NCI-H128 (cell line): ENCODE data around the gene CRIM1.

ENCODE experiments used
- DNase-seq: peaks from one replicate; lab custom pipeline; 2025; ENCODE audit not compliant: unreplicated experiment; lab: John Stamatoyannopoulos, UW

The CRIM1 gene

DNA sequence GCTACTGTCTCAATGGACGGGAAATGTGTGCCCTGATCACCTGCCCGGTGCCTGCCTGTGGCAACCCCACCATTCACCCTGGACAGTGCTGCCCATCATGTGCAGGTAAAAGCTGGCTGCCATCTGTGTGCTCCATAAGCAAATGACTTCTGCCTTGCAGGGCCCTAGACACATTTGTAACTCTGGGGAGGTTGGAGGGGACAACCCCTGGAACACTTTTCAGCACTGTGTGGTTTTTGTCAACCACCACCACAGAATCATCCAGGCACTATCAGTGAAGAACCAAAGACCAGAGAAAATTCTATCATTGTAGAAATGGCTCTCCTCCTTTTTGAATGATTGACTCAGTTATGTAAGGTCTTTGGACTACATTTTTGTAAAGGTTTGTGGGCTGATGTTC is 158.1 kb downstream of the CRIM1 start:
- no peak for DNase-seq

DNA sequence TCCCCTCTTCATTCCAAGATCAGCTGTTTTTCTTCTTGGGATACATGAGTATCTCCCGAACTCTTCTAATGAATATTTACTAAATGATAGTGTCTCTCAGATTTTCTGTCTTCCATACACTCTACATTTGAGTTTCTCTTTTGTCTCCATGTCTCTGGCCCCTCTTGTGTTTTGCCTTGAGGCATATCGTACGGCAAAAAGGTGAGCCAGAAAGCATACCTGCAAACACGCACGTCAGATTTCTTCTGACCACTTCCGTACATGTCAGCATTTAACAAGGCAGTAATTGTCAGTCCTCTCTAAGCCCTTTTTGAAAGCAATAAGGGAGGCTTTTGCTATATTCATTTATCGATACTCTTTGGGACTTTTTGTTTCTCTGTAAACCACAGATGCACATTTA is 160.0 kb downstream of the CRIM1 start:
- DNase-seq = no peak

DNA sequence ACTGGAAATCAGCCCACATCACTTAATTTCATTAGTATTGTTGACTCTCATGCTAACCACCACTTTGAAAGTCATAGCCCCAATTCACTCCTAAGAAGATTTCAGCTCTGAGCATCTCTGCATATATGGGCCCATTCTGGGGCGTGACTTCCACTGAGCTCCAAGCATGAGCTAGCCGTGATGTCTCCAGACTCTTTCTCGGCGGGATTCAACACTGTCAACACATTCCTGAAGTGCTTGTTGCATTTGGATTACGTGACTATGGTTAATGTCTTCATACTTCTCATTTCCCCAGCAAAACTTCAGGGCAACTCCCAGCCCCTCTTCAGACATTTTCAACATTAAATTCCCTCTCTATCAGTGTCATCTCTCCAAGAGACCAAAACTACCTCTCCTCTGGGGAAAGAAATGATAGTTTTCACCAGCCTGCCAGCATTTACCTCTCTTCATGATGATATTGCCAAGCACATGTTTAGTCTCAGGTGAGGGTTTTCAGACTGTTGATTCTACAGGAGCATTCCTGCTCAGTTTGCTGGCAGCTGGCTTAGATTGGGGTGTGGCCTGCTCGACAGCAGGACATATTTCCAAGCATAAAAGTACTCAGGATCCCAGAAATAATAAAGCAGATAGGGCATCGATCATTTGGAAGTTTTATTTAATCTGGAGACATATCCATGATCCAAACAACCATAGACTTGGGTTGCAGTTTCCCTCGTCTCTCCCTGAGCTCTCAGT is 160.7 kb downstream of the CRIM1 start:
- no peak for DNase-seq

DNA sequence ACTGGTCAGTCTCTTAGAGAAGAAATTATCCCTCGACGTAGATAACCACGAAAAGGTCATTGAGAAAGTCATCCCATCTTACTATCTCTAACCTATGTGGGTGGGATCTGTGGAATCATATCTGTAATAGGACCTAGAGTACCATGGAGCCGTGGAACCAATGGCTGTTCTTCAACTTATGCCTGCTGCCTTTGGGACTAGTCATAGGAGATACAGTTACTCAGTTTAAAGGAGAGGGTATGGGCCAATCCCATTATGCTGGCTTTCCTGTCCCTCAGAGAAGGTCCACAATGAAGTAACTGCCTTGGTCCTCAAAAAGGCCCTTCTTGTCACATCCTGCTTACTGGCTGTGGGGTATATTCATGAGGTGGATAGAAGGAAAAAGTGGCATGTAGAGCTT is 164.9 kb downstream of the CRIM1 start:
- no peak for DNase-seq

DNA sequence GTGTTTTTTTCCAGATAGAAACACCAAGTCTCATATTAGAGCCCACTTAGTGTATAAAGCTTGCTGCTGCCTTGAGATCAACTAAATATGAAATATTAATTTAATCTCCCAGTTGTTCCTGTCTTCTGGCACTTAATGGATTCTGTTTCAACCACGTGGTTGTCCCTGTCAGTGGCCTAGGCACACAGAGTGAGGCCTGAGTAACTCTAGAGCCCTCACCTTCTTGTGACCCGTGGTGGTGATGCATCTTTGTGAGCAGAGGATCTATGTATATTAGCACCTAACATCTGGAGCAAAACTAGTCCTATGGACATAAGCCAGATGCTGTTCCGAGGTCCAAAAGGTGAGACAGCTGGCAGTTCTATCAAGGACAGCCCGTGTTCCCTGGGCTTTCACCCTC is 167.6 kb downstream of the CRIM1 start:
- no peak for DNase-seq

DNA sequence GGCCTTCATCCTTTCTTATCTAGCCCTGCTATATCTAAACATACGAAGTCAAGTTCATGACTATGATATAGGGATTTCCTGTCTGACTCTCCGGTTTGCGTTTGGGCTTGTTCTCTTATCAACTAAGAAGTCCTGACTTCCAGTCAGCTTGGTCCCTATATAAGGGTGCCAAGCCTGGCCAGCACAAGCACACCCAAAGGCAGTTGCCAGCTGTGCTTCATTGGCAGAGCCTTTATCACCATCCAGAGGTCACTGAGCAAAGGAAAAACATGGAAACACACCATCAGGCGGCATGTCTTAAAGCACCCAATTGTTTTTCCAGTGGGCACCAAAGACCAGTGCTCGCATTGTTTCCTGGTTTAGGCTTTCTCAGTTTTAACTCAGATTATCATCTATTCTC is 169.7 kb downstream of the CRIM1 start:
- DNase-seq = no peak

DNA sequence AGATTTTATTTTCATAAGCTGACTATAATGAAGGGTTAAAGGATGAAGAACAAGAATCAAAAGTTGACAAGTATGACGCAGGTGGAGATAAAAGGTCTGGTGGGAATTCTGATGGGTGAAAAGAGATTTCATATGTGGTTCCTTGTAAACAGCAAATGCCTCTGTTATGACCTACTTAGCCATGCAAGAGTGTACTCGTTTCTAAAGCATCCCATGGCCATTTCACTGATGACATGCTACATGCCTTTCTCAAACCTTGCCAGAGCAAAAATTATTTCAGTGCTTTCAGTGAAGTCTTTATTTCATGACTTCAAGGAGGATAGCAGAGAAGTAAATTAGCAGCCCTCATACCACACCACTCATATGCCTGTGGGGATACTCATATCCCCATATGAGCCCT is 170.6 kb downstream of the CRIM1 start:
- DNase-seq = no peak

DNA sequence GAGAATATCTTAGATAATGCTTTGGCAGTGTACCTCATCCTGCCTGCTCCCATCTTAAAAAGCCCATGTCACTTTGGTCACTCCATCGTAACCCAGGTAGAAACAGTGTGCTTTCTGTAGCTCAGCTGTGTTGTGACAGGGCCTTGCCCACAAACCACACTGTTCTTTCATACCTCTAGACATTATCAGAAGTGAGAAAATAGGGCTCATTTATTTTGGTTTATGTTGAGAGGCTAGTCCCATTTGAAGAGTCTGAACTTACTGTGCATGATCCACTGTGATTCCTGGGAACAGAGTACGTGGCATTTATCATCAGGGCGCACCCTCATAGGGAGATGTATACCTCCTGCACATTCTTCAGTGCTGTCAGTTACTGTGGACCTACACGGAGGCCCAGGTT is 172.7 kb downstream of the CRIM1 start:
- DNase-seq = no peak

DNA sequence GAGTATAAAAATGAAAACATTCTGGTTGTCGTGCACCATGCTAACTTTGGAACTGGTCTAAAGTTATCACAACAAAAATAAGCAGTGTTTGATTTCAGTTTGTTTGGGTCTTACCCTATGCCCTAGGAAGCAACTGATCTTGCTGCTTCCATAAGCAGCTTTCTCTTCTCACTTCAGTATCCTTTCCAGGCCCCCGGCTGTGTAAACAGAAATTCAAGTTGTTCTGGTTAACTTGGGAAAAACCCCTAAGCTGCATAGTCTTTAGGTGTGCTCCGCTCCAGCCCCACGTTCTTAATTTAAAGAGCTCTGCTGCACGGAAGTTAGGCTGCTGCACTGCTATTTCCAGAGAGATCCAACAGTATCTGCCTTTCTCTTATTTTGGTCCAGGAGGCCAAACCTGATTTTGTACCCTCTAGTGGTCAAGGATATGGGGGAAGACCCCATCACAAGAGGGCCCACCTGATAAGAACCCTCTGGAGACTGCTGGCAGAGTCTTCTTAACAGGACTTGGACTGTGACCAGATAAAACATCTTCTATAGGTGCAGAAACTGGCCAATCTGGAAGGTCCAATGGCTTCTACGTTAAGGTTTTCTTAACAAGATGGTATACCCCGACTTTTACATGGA is 173.3 kb downstream of the CRIM1 start:
- no peak for DNase-seq

DNA sequence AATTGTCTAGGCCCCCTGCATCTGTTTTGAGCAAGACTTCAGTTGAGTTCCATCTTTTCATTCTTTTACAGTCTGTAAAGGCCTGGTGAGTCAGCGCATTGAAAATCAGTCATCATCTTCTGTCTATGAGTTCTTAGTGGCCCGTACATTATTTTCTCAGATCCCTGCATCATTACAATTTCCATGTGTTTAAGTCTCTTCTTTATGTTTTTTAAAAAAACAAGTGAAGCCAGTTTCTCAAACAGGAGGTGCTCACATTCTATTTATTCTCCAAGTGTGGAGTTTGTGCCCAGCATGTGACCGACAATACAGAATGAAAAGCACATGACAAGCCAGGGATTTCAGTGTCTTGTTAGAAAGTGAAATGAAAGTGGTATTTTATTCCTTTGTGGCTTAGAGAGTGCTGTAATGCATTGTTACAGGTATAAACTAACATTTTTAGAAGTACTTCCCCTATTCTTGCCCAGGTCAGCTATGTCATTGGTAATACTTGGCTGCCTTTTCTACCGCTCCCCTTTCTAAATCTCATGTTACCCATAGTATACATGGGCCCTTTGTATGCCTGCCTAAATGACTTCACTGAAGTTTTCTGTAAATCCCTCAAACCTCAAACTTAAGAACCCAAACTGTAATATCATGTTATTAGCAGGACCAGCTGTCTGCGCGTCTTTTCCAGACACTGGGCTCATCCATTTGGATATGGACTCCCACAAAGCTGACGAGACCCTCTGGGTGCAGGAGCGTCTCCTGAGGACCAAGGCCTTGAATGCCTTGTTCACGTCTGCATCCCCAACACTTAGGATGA is 174.8 kb downstream of the CRIM1 start:
- no peak for DNase-seq

DNA sequence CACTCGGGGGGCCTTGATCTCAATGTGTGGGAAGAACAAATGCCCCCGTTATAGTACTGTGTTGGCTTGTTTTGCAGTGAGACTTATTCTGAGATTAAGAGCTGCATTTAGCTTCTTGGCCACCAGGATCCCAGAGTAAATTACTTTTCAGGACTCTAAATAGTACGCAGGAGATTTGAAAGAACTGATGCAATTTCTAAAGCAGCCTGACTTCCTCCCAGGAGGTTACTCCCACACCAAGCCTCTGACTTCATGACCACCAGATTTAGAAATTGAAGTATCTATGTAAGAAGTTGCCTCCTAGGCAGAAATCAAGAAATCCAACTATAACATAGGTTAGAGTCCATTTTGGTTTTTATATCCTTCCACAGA is 175.4 kb downstream of the CRIM1 start:
- no peak for DNase-seq

DNA sequence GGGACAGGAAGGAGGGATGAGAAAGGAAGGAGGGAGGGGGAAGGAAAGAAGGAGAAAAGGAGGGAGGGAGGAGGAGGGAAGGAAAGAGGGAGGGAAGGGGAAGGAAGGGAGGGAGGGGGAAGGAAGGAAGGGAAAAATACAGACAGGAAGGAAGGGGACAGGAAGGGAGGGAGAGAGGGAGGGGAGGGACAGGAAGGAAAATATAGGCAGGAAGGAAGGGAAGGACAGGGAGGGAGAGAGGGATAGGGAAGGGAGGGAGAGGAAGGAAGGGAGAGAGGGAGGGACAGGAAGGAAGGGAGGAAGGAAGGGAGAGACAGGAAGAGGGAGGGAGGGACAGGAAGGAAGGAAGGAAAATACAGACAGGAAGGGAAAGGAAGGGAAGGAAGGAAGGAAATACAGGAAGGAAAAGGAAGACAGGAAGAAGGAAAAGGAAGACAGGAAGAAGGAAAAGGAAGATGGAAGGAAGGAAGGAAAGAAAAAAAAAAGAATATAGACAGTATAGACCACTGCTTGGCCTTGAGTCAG is 178.8 kb downstream of the CRIM1 start:
- DNase-seq = no peak

DNA sequence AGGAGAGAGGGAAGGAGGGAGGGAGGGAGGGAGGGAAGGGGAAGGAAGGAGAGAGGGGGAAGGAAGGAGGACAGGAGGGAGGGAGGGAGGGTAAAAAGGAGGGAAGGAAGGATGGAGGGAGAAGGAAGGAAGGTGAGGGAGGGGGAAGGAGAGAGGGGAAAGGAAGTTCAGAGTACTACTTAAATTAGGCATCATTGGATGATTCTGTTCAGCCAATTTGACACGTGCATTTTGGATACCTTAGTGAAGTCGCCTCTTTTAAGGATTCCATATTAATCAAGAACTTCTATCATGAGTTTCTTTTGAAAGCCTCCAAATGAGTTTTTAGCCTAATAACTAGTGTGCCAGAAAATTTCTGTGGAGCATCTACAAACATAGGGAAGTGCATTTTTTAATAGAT is 179.5 kb downstream of the CRIM1 start:
- no peak for DNase-seq

DNA sequence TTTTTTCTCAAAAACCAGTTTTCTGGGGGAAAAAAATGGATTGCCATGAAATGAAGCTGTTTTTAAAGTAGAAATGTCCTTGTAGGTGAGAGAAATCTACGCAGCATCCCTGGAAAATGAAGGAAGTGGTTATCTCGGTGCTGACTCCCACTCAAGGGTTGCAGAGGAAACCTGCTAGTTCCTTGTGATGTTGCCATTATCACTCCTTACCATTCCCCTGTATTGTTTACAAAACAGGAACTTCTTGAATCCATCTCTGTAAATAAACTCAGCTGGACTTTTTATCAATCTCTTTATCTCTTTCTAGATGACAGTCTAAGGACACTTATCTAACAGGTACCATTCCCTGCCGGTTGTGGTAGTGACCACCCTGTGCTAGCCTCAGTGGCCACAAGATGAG is 181.2 kb downstream of the CRIM1 start:
- no peak for DNase-seq

DNA sequence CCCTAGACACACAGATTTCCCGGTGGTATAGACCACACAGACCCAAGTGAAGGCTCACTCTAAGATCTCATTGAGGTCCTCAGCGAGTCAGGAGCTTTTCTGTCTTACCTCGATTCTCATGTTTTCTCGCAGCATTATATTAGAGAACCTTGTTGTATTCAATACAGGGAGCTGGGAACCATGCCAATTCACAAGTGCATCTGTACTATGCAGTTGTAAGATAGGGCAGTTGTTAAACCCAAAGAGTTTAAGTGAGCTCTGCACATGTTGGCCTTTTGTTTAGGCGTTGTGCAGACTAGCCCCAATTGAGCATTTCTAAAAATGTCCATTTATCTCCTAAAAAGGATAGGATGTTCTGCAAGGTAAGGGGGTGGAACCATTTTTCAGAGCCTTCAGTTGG is 182.8 kb downstream of the CRIM1 start:
- DNase-seq = peak; percentile 68

DNA sequence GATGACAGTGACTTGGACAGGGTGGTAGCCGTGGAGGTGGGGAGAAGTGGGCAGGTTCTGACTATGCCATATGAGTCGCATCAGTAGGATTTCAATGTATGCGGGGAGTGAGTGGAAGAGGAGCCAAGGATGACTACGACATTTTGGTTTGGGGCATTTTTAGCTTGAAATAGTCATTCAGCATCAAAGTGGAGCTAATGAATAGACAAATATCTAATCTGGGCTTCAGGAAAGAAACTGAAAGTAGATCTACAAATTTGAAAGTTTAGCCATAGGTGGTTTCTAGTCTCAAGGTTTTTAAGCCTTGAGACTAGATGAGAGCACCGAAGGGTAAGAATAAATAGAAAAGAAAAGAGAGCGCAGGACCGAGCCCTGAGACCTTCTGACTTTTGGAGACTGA is 184.1 kb downstream of the CRIM1 start:
- DNase-seq = no peak

DNA sequence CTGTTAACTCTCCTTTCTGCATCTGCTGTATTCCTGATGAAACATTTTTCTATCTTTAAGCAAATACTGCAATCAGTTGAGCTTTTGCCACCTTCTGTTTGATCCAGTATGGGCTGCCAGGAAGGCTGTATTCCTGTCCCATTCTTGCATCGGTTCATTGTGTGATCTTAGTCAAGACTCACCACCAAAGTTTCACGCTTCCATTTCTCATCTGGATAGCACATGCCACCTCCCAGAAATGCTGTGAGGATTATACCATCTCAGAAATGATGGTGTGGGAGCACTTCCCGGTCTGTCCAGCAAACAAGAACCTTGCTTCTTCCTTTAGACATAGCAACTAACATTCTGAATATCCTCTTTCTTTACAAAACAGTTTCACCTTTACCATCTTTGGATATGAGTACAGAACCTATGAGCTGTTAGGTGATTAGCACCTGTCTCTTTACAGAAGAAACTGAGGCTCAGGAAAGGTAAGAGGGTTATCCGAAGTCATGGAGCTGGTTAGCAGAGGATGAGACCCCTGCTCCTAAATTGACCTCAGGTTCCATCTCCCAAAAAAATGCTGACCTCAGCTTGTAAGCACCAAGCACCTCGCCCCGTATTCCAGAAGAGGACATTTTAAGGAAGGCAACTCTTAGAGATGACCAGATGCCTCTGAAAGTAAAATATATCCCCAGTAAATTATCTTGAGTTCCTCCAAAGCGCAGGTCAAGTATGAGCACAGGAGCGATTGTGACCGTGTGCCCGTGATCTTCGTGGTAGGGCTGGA is 185.6 kb downstream of the CRIM1 start:
- no peak for DNase-seq

DNA sequence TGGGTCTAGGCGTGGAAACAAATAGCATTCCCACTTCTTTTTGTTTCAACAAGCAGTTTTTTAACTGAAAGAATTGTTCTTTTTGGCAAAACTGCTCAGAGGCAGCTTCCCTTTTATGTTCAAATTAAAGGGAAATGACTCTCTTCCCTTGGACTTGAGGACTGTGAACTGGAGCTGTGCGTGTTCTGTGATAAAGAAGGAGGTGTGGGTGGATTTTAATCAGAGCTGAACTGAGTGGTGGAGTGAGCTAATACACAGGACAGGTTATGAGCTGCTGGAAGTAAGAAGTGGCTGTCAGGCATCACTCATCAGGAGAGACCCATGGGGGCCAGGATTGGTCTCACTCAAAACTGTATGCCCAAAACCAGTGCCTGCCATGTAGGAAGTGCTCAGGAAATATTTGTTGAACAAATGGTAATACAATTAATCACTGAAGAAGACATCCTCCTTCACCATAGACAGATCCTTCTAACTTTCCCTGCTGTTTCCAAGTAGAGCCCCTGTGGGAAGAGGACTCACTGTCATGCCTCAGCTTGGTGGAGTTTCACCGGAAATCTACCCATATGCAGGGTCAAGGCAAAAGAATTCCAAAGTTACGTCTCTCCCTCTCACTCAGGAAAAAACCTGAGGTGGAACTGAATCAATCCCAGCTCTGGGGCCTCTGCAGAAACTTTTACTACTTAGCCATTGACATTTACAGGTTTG is 186.5 kb downstream of the CRIM1 start:
- no peak for DNase-seq

DNA sequence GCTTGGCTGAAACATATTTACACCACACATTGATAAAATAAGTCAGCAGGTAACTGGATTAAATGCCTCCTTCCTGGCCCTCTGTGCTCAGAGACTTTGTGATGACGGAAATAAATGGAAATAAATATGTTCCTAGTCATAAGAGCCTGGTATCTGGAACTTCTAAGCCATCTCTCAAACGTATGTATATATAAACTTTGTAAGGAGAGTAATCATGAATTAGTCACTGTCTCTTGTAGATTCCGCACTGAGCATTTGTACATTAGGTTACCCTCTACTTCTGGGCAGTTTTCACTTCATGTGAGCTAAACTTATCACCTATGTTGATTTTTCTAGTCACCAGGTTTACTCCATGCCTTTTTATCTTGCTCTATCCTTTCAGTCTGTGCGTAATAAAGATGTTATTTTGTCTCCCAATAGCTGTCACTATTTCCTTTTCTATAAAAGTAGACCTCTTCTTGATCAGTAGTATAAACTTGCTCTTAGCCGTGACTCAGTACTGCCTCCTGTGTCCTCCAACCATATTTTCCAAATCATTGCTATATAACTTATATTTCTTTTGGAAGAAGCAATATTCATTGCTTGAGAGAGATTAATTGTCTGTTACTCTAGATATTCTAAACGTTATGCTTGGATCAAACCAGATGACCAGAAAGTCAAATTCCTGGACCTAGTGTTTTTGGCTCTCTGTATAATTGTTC is 189.2 kb downstream of the CRIM1 start:
- no peak for DNase-seq

DNA sequence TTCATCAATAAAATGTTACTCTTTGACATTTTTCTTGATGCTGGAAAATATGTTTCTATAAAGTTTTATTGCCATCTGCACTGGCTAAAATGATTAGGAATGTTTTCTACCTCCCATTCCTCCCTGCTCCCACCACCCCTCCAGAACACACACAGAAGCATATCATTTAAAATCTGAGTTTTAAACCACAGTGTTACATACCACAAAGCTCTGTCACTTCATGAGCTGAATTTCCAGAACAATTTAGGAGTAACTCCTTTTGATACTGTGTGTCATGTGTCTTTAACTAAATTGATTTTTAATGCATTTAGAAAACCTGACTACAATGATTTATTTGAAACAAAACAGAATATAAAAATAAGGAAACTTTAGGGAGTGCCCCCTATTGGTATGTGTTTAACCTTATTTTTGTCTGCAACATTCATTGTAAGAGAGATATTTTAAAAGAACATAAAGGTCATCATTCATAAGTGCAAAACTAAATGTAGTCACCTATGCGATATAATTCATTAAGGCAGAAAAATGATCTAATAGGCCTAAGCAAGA is 190.4 kb downstream of the CRIM1 start:
- no peak for DNase-seq
